ENCODE data around the gene GPR146. TPM values are rescaled to one million over a fixed set of nuclear protein-coding genes. Genes with fewer than 3 reads are reported as not detected.

The GPR146 gene
- total RNA-seq, 4 donors from 2014 or later, result 8.7 to 49.4 (median 32.7) TPM

DNA sequence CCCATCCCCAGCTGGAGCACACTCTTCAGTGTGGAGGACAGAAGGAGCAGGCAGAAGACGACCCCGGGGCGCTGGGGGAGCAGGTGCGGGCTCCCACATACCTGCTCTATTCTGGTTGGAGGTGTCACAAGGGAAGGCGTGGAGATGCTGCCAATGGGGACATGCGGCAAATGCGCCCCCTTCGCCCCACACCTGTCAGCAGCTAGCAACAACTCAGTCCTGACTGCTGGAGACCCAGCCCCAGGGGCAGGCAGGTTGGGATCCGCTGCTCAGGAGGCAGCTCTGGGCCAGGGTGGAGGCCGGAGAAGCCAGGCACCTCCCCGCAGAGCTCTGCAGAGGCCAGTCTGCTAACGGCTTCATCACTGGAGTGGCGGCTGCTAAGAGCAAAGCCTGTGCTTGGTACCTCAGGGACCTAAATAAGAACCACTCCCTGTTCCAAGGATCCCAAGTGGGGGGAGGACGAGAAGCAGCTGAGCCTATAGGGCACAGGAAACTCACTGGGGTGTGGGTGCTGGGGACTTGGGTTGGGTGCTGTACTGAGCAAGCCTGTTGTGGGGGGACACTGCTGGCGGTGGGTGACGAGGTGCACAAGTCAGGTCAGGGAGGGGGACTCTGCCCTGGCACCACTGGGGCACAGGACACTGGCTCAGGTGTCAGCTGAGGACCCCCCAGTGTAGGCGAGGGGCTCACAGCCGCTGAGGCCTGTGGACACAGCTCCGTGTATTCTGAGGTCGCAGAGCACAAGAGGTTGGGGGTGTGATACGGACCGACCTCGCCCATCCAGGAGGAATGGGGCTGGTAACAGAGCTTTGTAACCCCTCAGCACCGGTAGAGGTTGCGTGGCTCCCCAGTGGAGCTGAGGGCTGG lies 19.2 kb upstream of the GPR146 start:
- TF ChIP-seq POLR2A (IDR thresholded peaks at IDR 0.05), result no peak
- TF ChIP-seq, protein P1, sequence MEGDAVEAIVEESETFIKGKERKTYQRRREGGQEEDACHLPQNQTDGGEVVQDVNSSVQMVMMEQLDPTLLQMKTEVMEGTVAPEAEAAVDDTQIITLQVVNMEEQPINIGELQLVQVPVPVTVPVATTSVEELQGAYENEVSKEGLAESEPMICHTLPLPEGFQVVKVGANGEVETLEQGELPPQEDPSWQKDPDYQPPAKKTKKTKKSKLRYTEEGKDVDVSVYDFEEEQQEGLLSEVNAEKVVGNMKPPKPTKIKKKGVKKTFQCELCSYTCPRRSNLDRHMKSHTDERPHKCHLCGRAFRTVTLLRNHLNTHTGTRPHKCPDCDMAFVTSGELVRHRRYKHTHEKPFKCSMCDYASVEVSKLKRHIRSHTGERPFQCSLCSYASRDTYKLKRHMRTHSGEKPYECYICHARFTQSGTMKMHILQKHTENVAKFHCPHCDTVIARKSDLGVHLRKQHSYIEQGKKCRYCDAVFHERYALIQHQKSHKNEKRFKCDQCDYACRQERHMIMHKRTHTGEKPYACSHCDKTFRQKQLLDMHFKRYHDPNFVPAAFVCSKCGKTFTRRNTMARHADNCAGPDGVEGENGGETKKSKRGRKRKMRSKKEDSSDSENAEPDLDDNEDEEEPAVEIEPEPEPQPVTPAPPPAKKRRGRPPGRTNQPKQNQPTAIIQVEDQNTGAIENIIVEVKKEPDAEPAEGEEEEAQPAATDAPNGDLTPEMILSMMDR (IDR thresholded peaks at IDR 0.05), result no peak
- peaks cover 8 to 22% of the 10 kb centered on the region in 2 donors for H3K4me1 ChIP-seq
- intact Hi-C loops (cut with DNase I), result no loop called here
- 91 to 94% methylated on average over 16 to 23 of the region's 25 CpGs for WGBS, 2 donors
- H3K4me3 ChIP-seq (replicated peaks in 1 of 3), result no peak overlapping the region
- DNase-seq, result no peak
- no peaks in the 10 kb centered on the region for H3K9me3 ChIP-seq
- no peak overlapping the region for H3K27ac ChIP-seq
- H3K27me3 ChIP-seq, result no peaks in the 10 kb centered on the region
- peaks cover 0 to 6% of the 10 kb centered on the region in 2 donors for H3K36me3 ChIP-seq

DNA sequence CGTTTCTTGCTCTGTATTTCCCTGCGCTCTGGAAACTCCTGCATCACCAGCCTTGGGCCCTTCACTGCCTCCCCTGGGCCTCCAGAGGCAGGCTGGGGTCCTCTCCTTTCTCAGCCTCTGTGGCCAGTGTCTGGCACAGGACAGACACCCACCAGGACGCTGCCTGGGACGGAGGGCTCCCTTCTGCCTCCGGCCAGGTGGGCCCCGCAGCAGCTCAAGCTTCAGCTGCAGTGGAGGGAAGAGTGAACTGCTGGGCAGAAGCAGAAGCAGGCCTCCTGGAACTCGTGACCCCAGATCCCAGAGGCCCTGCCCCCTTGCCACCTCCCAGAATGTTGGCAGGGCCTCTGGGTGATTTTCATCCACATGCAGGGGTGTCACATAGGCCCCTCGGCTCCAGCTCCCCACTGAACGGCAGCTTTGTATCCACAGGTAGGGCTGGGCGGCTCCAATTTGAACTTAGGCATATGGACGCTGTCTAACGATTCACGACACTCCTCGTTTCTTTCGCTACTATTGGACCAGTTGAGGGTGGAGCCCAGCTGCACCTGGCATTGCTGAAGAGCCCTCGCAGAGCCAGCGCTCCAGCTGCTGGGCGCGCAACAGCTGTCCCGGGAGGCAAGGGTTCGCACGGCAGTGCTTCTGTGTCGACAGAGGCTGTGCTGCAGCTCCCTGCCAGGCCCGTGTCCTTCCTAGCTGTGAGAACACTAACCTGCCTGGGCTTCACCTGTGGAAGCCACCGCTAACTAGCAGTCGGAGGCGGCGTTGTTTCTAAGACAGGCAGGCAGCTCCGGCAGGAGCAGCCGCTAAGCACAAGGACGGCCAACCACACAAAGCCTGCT lies 18.4 kb upstream of the GPR146 start:
- no peaks in the 10 kb centered on the region for H3K27me3 ChIP-seq
- H3K9me3 ChIP-seq, result no peaks in the 10 kb centered on the region
- H3K36me3 ChIP-seq, result peaks cover 0 to 6% of the 10 kb centered on the region in 2 donors
- H3K4me1 ChIP-seq, result peaks cover 8 to 22% of the 10 kb centered on the region in 2 donors
- H3K4me3 ChIP-seq (replicated peaks in 1 of 3), result no peak overlapping the region
- intact Hi-C loops (cut with DNase I), result no loop called here
- TF ChIP-seq, protein P1 (IDR thresholded peaks at IDR 0.05), result no peak
- TF ChIP-seq POLR2A (IDR thresholded peaks at IDR 0.05), result no peak
- H3K27ac ChIP-seq, result no peak overlapping the region
- DNase-seq, result no peak
- WGBS, 2 donors, result 93 to 94% methylated on average over 28 of the region's 31 CpGs

DNA sequence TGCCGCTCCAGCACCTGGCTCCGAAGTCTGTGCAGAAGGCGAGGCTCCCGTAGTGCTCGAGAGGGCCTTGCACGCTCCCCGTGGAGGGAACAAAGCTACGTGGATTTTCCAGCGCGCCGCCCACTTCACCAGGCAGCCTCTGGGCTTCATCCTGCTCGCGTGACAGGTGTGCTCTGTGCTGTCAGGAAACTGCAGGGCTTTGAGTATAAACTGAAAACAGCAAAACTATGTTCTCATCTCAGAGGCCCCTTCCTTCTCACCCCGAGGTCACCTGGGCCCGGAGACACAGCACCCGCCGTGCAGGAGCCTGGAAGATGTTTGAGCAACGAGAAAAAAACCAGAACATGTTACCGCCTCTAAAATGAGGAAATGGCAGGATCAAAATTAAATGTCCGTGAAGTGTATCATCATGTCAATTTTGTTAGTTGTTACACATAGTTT lies 17.6 kb upstream of the GPR146 start:
- H3K4me1 ChIP-seq, result peaks cover 8 to 22% of the 10 kb centered on the region in 2 donors
- intact Hi-C loops (cut with DNase I), result no loop called here

DNA sequence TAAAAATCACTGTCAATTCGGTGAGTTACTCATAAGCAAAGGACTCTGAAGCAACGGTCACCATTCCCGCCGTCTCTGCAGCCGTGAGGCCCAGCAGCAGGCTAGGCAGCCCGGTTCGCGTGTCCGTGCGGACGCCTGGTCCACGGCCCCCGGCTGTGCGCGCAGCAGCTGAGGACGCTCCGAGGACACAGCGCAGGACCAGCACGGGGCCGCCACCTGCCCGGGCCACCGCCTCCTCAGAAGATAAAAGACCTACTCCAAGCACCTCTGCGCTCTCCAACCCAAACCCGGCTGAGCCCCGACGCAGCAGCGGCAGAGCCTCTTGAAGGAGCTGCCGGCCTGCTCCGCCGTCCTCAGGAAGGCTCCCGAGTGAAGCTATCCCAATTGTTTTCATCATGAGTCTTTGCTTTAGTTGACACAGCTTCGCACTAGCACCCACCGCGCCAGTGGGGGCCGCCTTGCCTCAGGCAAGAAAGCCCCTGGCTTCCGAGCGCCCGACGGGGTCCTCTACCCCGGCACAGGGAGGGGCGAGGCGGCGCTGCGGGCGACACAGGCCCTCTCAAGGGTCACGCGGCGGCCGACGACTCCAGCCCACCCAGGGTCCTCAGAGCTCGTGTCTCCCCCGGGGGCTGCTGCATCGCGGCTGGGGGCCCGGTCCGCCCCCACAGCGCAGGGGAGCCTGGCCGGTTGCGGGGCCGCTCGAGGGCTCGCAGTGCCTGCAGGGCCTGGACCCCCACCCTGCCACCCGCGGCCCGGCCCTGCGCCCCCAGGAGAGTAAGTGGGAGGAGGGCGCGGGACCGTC lies 16.9 kb upstream of the GPR146 start:
- DNase-seq, result peak; percentile 60 to 69
- H3K36me3 ChIP-seq, result peaks cover 0 to 6% of the 10 kb centered on the region in 2 donors
- peak overlapping the region; percentile 88 to 96 (median 93) for H3K27ac ChIP-seq
- intact Hi-C loops (cut with DNase I), result no loop called here
- 17 to 21% methylated on average over 13 to 33 of the region's 69 CpGs for WGBS, 2 donors
- H3K9me3 ChIP-seq, result no peaks in the 10 kb centered on the region
- H3K27me3 ChIP-seq, result no peaks in the 10 kb centered on the region
- TF ChIP-seq, protein P1 (IDR thresholded peaks at IDR 0.05), result no peak
- no peak for TF ChIP-seq POLR2A (IDR thresholded peaks at IDR 0.05)
- H3K4me3 ChIP-seq (replicated peaks in 1 of 3), result peak overlapping the region; percentile 69 to 90 (median 77)
- peaks cover 8 to 22% of the 10 kb centered on the region in 2 donors for H3K4me1 ChIP-seq

More for the DNA sequence above, 17.6 kb upstream of the GPR146 start:
- H3K27me3 ChIP-seq, result no peaks in the 10 kb centered on the region
- no peak overlapping the region for H3K4me3 ChIP-seq (replicated peaks in 1 of 3)
- TF ChIP-seq, protein P1 (IDR thresholded peaks at IDR 0.05), result no peak
- no peak for TF ChIP-seq POLR2A (IDR thresholded peaks at IDR 0.05)
- no peak for DNase-seq
- no peaks in the 10 kb centered on the region for H3K9me3 ChIP-seq
- 87 to 90% methylated on average over 20 of the region's 20 CpGs for WGBS, 2 donors
- H3K36me3 ChIP-seq, result peaks cover 0 to 6% of the 10 kb centered on the region in 2 donors
- no peak overlapping the region for H3K27ac ChIP-seq

Data from thyroid gland (tissue), 4 donors.